ENCODE data around the gene ZNF670. TPM values are rescaled to one million over a fixed set of nuclear protein-coding genes. Genes with fewer than 3 reads are reported as not detected.

ZNF670 gene
- total and polyA plus RNA-seq, 4 donors, result 0.74 to 2.3 (median 1.4) TPM

DNA sequence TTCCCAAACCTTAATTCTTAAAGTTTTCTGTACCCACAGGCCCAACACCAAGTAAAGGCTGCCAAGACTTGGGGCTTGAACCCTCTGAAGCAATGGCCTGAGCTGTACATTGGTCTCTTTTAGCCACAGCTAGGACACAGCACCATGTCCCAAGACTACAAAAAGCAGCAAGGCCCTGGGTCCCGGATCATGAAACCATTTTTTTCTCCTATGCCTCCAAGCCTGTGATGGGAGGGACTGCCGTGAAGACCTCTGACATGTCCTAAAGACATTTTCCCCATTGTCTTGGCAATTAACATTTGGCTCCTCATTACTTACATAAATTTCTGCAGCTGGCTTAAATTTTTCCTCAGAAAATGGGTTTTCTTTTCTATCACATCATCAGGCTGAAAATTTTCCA is 30.9 kb downstream of the ZNF670 start:
- no peak overlapping the region for H3K9ac ChIP-seq (ENCODE audit: low read depth in 1 of 2, low read length in 2 of 2)
- 97% methylated on average over 2 of the region's 2 CpGs for WGBS
- no peak overlapping the region for H3K27ac ChIP-seq (ENCODE audit: low read depth in 1 of 2, low read length in 2 of 2)
- no peaks in the 10 kb centered on the region for H3K4me1 ChIP-seq (ENCODE audit: control insufficient read depth in 4 of 4, insufficient read depth in 4 of 4, low read length in 3 of 4)
- peaks cover 16 to 67% (median 42%) of the 10 kb centered on the region in 4 donors for H3K9me3 ChIP-seq (ENCODE audit: control insufficient read depth in 4 of 4, low read length in 3 of 4)
- DNase-seq (ENCODE audit: low spot score), result no peak
- no peaks in the 10 kb centered on the region for H3K27me3 ChIP-seq (ENCODE audit: control insufficient read depth in 4 of 4, insufficient read depth in 4 of 4, low read length in 3 of 4)
- TF ChIP-seq EGR1 (IDR thresholded peaks at IDR 0.05; ENCODE audit: low read depth in 2 of 2) (no peak), FOXA1 (IDR thresholded peaks at IDR 0.05) (no peak), TAF1 (conservative IDR thresholded peaks at IDR 0.05) (no peak), HNF4A (conservative IDR thresholded peaks at IDR 0.05) (no peak), FOXA2 (IDR thresholded peaks at IDR 0.05) (no peak), YY1 (IDR thresholded peaks at IDR 0.05) (no peak), NR2F2 (IDR thresholded peaks at IDR 0.05) (no peak)
- TF ChIP-seq, protein P1, sequence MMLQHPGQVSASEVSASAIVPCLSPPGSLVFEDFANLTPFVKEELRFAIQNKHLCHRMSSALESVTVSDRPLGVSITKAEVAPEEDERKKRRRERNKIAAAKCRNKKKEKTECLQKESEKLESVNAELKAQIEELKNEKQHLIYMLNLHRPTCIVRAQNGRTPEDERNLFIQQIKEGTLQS (IDR thresholded peaks at IDR 0.05), result no peak
- TF ChIP-seq, protein P2, sequence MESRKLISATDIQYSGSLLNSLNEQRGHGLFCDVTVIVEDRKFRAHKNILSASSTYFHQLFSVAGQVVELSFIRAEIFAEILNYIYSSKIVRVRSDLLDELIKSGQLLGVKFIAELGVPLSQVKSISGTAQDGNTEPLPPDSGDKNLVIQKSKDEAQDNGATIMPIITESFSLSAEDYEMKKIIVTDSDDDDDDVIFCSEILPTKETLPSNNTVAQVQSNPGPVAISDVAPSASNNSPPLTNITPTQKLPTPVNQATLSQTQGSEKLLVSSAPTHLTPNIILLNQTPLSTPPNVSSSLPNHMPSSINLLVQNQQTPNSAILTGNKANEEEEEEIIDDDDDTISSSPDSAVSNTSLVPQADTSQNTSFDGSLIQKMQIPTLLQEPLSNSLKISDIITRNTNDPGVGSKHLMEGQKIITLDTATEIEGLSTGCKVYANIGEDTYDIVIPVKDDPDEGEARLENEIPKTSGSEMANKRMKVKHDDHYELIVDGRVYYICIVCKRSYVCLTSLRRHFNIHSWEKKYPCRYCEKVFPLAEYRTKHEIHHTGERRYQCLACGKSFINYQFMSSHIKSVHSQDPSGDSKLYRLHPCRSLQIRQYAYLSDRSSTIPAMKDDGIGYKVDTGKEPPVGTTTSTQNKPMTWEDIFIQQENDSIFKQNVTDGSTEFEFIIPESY (IDR thresholded peaks at IDR 0.05), result no peak
- TF ChIP-seq, protein P3, sequence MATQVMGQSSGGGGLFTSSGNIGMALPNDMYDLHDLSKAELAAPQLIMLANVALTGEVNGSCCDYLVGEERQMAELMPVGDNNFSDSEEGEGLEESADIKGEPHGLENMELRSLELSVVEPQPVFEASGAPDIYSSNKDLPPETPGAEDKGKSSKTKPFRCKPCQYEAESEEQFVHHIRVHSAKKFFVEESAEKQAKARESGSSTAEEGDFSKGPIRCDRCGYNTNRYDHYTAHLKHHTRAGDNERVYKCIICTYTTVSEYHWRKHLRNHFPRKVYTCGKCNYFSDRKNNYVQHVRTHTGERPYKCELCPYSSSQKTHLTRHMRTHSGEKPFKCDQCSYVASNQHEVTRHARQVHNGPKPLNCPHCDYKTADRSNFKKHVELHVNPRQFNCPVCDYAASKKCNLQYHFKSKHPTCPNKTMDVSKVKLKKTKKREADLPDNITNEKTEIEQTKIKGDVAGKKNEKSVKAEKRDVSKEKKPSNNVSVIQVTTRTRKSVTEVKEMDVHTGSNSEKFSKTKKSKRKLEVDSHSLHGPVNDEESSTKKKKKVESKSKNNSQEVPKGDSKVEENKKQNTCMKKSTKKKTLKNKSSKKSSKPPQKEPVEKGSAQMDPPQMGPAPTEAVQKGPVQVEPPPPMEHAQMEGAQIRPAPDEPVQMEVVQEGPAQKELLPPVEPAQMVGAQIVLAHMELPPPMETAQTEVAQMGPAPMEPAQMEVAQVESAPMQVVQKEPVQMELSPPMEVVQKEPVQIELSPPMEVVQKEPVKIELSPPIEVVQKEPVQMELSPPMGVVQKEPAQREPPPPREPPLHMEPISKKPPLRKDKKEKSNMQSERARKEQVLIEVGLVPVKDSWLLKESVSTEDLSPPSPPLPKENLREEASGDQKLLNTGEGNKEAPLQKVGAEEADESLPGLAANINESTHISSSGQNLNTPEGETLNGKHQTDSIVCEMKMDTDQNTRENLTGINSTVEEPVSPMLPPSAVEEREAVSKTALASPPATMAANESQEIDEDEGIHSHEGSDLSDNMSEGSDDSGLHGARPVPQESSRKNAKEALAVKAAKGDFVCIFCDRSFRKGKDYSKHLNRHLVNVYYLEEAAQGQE (IDR thresholded peaks at IDR 0.05), result no peak
- H3K4me3 ChIP-seq (ENCODE audit: low read depth in 1 of 3, low read length in 3 of 3), result peak overlapping the region in 1 of 3 donors; percentile 38
- H3K36me3 ChIP-seq (ENCODE audit: control insufficient read depth in 4 of 4, insufficient read depth in 3 of 4, low read depth in 1 of 4, low read length in 3 of 4), result peaks cover 0 to 5% (median 0%) of the 10 kb centered on the region in 4 donors

DNA sequence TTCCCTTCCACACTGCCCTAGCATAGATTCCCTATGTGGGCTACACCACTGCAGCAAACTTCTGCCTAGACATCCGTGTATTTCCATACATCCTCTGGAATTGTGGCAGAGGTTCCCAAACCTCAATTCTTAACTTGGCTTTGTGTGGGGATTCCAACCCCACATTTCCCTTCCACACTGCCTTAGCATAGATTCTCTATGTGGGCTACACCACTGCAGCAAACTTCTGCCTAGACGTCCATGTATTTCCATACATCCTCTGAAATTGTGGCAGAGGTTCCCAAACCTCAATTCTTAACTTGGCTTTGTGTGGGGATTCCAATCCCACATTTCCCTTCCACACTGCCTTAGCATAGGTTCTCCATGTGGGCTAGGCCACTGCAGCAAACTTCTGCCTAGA is 31.4 kb downstream of the ZNF670 start:
- Histone ChIP-seq H3K4me3 (ENCODE audit: low read depth in 1 of 3, low read length in 3 of 3) (peak overlapping the region in 2 of 3 donors; percentile 40 to 54), H3K4me1 (ENCODE audit: control insufficient read depth in 4 of 4, insufficient read depth in 4 of 4, low read length in 3 of 4) (no peaks in the 10 kb centered on the region), H3K27me3 (ENCODE audit: control insufficient read depth in 4 of 4, insufficient read depth in 4 of 4, low read length in 3 of 4) (no peaks in the 10 kb centered on the region), H3K36me3 (ENCODE audit: control insufficient read depth in 4 of 4, insufficient read depth in 3 of 4, low read depth in 1 of 4, low read length in 3 of 4) (peaks cover 0 to 2% (median under 1%) of the 10 kb centered on the region in 4 donors), H3K27ac (ENCODE audit: low read depth in 1 of 2, low read length in 2 of 2) (no peak overlapping the region), H3K9ac (ENCODE audit: low read depth in 1 of 2, low read length in 2 of 2) (no peak overlapping the region), H3K9me3 (ENCODE audit: control insufficient read depth in 4 of 4, low read length in 3 of 4) (peaks cover 13 to 70% (median 41%) of the 10 kb centered on the region in 4 donors)
- WGBS, result 97% methylated on average over 2 of the region's 2 CpGs
- DNase-seq (ENCODE audit: low spot score), result no peak
- TF ChIP-seq, protein P2 (IDR thresholded peaks at IDR 0.05), result no peak
- no peak for TF ChIP-seq RXRA (IDR thresholded peaks at IDR 0.05)
- TF ChIP-seq, protein P1 (IDR thresholded peaks at IDR 0.05), result no peak
- TF ChIP-seq NR2F2 (IDR thresholded peaks at IDR 0.05), result no peak
- TF ChIP-seq YY1 (IDR thresholded peaks at IDR 0.05), result no peak
- no peak for TF ChIP-seq JUND (IDR thresholded peaks at IDR 0.05)
- TF ChIP-seq SP1 (IDR thresholded peaks at IDR 0.05), result no peak
- TF ChIP-seq, protein P3 (IDR thresholded peaks at IDR 0.05), result no peak
- no peak for TF ChIP-seq EGR1 (IDR thresholded peaks at IDR 0.05; ENCODE audit: low read depth in 2 of 2)
- no peak for TF ChIP-seq HNF4A (conservative IDR thresholded peaks at IDR 0.05)
- TF ChIP-seq FOXA1 (IDR thresholded peaks at IDR 0.05), result no peak
- TF ChIP-seq FOXA2 (IDR thresholded peaks at IDR 0.05), result no peak
- no peak for TF ChIP-seq HNF4G (IDR thresholded peaks at IDR 0.05)
- no peak for TF ChIP-seq TAF1 (conservative IDR thresholded peaks at IDR 0.05)
- TF ChIP-seq GABPA (IDR thresholded peaks at IDR 0.05 in 1 of 2, conservative IDR thresholded peaks at IDR 0.05 in 1 of 2), result no peak
- no peak for TF ChIP-seq RAD21 (IDR thresholded peaks at IDR 0.05)
- TF ChIP-seq, protein P4, sequence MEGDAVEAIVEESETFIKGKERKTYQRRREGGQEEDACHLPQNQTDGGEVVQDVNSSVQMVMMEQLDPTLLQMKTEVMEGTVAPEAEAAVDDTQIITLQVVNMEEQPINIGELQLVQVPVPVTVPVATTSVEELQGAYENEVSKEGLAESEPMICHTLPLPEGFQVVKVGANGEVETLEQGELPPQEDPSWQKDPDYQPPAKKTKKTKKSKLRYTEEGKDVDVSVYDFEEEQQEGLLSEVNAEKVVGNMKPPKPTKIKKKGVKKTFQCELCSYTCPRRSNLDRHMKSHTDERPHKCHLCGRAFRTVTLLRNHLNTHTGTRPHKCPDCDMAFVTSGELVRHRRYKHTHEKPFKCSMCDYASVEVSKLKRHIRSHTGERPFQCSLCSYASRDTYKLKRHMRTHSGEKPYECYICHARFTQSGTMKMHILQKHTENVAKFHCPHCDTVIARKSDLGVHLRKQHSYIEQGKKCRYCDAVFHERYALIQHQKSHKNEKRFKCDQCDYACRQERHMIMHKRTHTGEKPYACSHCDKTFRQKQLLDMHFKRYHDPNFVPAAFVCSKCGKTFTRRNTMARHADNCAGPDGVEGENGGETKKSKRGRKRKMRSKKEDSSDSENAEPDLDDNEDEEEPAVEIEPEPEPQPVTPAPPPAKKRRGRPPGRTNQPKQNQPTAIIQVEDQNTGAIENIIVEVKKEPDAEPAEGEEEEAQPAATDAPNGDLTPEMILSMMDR (IDR thresholded peaks at IDR 0.05; ENCODE audit: low read depth, low read length, missing input control), result no peak

Measured in liver (tissue), 9 donors.